GM12875 (cell line): ENCODE data around the gene SYN1.

Experiments used
- H3K4me3 ChIP-seq: one replicate; pipeline ENCODE4 v1.5.1; 2011; ENCODE audit warnings: low read depth, low read length, control low read depth
- TF ChIP-seq, protein P1 (sequence below): IDR thresholded peaks from 2 replicates; pipeline ENCODE4 v1.5.1; 2011; ENCODE audit warnings: low read depth, mild to moderate bottlenecking, control low read depth, inconsistent platforms, low read length, moderate library complexity, borderline replicate concordance; ENCODE audit not compliant: insufficient read depth

Gene SYN1

DNA sequence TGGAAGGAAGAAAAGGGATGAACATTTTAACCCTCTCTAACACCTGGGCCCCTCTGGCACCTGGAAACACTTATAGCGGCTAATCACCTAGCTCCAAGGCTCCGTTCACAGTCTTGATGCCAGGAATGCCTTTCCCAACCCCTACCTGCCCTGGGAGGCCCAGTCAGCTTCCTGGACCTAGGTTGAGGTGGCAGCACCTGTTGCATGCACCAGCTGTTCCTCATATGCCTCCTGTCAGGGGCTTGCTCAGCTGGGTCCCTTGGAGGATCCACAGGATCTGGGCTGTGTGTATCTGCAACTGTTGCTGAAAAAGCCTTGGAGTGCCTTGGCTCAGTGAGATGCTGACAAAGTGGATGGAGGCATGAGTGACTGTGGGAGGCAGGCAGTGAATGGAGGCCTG, 5.7 kb upstream of the SYN1 start:
- TF ChIP-seq, protein P1, sequence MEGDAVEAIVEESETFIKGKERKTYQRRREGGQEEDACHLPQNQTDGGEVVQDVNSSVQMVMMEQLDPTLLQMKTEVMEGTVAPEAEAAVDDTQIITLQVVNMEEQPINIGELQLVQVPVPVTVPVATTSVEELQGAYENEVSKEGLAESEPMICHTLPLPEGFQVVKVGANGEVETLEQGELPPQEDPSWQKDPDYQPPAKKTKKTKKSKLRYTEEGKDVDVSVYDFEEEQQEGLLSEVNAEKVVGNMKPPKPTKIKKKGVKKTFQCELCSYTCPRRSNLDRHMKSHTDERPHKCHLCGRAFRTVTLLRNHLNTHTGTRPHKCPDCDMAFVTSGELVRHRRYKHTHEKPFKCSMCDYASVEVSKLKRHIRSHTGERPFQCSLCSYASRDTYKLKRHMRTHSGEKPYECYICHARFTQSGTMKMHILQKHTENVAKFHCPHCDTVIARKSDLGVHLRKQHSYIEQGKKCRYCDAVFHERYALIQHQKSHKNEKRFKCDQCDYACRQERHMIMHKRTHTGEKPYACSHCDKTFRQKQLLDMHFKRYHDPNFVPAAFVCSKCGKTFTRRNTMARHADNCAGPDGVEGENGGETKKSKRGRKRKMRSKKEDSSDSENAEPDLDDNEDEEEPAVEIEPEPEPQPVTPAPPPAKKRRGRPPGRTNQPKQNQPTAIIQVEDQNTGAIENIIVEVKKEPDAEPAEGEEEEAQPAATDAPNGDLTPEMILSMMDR: no peak
- H3K4me3 ChIP-seq: no peak overlapping the region

DNA sequence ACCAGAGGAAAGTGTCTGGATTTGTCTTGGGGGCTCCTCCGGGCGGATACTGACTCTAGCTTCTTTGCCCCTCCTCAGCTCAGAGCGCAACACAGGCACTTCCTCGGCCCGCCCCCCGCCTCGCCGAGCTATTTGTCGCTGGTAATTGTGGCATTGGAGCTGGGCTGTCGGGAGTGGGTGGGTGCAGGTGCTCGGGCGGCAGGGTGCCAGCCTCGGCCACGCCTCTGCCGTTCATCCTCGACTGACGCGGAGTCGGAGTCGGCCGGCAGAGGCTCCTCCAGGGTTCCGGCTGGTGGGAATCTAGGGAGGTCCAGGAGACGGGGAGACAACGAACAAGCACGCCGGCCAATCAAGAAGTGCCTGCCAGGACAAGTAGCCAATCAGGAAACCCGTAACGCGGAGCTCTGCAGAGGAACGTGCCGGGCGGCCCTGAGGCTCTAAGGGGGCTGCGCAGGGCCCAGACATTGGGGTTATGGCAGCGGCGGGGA, 3.9 kb upstream of the SYN1 start:
- H3K4me3 ChIP-seq: no peak overlapping the region
- TF ChIP-seq, protein P1: no peak

DNA sequence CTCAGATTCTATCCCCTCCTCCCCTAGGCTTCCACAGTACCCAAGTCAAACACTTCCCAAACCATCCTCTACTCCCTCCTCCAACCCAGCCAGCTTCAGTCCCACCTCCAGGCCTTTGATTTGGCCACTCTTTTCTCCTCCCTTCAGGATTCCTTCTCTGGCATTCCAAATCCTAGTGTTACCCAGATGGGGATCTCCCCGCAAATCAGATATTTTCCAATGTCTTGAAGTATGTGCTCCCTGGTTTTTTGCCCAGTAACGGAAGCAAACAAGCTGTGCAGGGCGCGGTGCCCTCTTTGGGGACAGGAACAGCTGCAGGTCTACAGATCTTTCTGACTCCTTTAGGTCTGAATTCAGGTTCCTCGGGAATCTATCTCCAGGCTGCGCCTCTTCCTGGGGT, 2.2 kb upstream of the SYN1 start:
- no peak overlapping the region for H3K4me3 ChIP-seq
- TF ChIP-seq, protein P1: no peak

DNA sequence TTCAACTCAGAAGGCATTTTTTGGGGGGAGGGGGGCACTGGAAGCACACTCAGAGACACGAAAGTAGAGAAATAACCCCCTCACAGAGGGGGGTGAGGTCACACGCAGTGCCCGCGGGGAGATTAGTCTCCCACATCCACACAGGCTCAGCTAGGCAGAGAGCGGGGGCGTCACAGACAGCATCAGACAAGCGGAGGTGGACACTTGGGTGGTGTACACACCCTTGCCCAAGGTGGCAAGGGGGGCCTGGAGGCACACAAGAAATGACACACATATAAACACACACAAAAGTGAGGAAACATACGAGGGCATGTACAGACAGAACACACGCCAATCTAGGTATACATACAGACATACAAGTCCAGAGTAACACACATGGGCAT, 637 bp upstream of the SYN1 start:
- no peak overlapping the region for H3K4me3 ChIP-seq
- TF ChIP-seq, protein P1: no peak

DNA sequence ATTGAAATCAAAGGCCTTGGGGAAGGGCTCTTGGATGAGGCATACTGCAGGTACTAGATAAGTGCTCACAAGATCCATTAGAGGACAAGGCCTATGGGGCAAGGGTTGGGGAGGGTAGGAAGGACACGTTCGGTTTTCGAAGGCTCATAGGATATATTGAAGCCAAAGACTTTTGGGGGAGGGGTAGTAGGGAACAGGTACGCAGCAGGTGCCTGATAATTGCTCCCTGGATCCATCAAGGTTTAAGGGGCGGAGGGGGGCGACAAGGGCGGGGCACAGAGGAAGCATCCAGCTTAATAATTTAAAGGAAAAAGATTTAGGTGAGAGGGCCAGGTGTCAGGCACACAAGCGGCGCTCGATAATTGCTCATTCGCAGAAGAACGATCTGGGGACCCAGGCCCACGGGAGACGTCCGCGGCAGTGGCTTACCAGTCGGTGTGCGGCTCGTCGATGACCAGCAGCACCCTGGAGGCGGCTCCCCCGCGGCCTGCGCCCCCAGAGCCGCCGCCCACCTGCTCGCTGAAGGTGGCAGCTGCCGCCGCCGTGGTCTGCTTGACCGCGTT, 653 bp downstream of the SYN1 start:
- TF ChIP-seq, protein P1: no peak

DNA sequence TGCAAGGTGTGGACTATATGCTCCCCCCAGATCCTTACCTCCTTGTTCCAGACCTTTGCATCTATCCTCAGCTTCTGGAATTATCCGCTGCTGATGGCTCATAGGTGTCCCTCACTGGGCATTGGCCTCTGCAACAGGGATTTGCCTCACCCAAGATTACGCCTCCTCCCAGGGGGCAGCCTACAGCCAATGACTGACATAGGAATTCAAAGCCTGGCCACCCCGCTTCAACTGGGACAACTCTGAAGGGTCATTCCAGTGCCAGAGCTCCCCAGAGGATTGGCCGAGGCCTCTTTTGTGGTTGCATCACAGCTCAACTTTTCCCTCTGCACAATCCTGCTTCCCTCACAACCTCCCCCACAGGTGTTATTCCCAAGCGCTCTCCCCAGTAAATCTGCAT, 5.0 kb downstream of the SYN1 start:
- TF ChIP-seq, protein P1: no peak
- no peak overlapping the region for H3K4me3 ChIP-seq

More for the DNA sequence above, 653 bp downstream of the SYN1 start:
- no peak overlapping the region for H3K4me3 ChIP-seq

DNA sequence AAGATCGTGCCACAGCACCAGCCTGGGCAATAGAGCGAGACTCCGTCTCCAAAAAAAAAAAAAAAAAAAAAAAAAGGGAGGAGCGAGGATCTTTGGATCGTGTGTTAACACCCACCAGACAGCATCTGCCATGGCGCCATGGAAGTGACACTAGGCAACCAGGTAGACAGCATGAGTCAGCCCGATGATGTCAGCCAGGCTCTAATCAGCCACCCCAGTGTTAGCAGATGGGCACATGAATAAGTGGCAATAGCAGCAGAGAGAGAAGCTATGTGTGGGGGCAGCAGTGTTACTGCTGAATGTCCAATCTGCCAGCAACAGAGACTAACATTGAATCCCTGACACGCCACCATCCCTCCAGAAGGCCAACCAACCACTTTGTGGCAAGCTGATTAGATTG, 6.6 kb downstream of the SYN1 start:
- H3K4me3 ChIP-seq: no peak overlapping the region
- TF ChIP-seq, protein P1: no peak
